GM19193 (cell line): ENCODE data around the gene ADAMTS2.

Experiments
- POLR2A ChIP-seq: IDR thresholded peaks from 4 replicates; pipeline ENCODE4 v1.6.1; 2011; ENCODE audit not compliant: insufficient read depth, insufficient read length; ENCODE audit errors: extremely low read depth

Gene ADAMTS2

GRCh38 chr5:179294131-179294780, 51.0 kb downstream of the ADAMTS2 start:
- TF ChIP-seq POLR2A = no peak

- no peak for TF ChIP-seq POLR2A
Observed at GRCh38 chr5:179292681-179293635, 52.3 kb downstream of the ADAMTS2 start.

GRCh38 chr5:179292202-179292601, 53.1 kb downstream of the ADAMTS2 start:
- no peak for TF ChIP-seq POLR2A

GRCh38 chr5:179290681-179291540, 54.4 kb downstream of the ADAMTS2 start:
- no peak for TF ChIP-seq POLR2A

- no peak for TF ChIP-seq POLR2A
Observed at GRCh38 chr5:179289756-179290385, 55.4 kb downstream of the ADAMTS2 start.

GRCh38 chr5:179288809-179289185, 56.5 kb downstream of the ADAMTS2 start:
- no peak for TF ChIP-seq POLR2A

- no peak for TF ChIP-seq POLR2A
Observed at GRCh38 chr5:179288101-179288808, 57.0 kb downstream of the ADAMTS2 start.

GRCh38 chr5:179287631-179288030, 57.6 kb downstream of the ADAMTS2 start:
- TF ChIP-seq POLR2A = no peak

- TF ChIP-seq POLR2A = no peak
Observed at GRCh38 chr5:179287071-179287470, 58.2 kb downstream of the ADAMTS2 start.

- no peak for TF ChIP-seq POLR2A
Observed at GRCh38 chr5:179284751-179285631, 60.3 kb downstream of the ADAMTS2 start.

- no peak for TF ChIP-seq POLR2A
Observed at GRCh38 chr5:179281694-179282093, 63.6 kb downstream of the ADAMTS2 start.

- TF ChIP-seq POLR2A = no peak
Observed at GRCh38 chr5:179280095-179280490, 65.2 kb downstream of the ADAMTS2 start.
